Myometrial cell (primary cell): ENCODE results near the gene NUDT9. TPM values are rescaled to one million over a fixed set of nuclear protein-coding genes. Genes with fewer than 3 reads are reported as not detected.

Source experiments
- total RNA-seq: library from RNA; depleted of rRNA; stranded (reverse); fragments of >200 nt; gene quantifications from 2 replicates; pipeline ENCODE4 v1.2.3, GENCODE V29; 2015

The NUDT9 gene, protein sequence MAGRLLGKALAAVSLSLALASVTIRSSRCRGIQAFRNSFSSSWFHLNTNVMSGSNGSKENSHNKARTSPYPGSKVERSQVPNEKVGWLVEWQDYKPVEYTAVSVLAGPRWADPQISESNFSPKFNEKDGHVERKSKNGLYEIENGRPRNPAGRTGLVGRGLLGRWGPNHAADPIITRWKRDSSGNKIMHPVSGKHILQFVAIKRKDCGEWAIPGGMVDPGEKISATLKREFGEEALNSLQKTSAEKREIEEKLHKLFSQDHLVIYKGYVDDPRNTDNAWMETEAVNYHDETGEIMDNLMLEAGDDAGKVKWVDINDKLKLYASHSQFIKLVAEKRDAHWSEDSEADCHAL
- total RNA-seq: 11.9 and 13.5 TPM in 2 replicates

GRCh38 chr4:87422104-87423052 is at the start of gene NUDT9:
Gene NUDT9, plus strand, starts transcription at chr4:87422573. Its CDS starts 333 bp downstream, at chr4:87422906.

DNA sequence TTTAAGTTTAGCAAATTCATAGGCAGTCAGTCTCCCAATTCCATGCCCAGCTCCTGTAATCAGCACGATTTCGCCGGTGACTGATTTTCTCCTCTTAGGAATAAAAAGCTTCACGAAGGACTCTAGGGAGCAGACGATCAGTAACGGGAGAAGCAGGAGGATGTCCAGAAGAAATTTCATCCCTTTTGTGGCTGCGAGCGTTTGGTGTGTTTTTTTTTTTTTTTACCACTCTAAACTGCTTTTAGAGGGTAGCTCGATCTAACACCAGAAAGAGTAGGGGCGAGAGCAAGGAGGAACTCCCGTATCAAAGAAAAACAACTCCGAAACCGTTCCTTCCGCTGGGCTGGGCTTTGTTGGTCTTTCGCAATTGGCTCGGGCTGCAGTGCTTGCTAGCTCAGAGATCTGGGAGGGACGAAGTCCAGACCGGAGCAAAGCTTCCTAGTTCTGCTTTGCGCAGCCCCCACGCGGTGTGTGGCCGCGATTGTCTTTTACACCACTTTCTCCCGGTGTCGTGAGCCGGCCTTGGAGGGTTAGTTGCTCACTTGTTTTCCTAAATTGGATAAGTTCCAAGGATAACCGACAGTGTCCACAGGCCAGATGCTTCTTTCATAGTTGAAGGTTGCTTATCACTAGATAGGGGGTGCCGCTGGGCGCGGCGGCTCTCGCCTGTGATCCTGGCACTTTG is 31.3 kb upstream of the NUDT9 start, which contains the start of gene HSD17B11:
Gene HSD17B11, minus strand, starts transcription at position 298 of the 685 bp plus-strand sequence. Its CDS starts 118 bp downstream, at position 180.

Other genes starting within 250 kb of the NUDT9 start
- 1.7 and 5.3 TPM in 2 replicates for gene KLHL8, start 202.0 kb upstream of the NUDT9 start, total RNA-seq
- gene HSD17B13, start 99.7 kb upstream of the NUDT9 start, total RNA-seq: under 0.01 and 1.1 TPM in 2 replicates
- gene HSD17B11, start 31.4 kb upstream of the NUDT9 start, total RNA-seq: 33.8 and 36.6 TPM in 2 replicates
- gene SPARCL1, start 106.8 kb downstream of the NUDT9 start, total RNA-seq: not detected in 2 replicates
- gene DSPP, start 186.0 kb downstream of the NUDT9 start, total RNA-seq: not detected in 2 replicates
- not detected in 2 replicates for gene DMP1, start 227.7 kb downstream of the NUDT9 start, total RNA-seq